Lower lobe of right lung (tissue), 2 donors: ENCODE results near the gene ANKS4B. TPM values are rescaled to one million over a fixed set of nuclear protein-coding genes. Genes with fewer than 3 reads are reported as not detected.

Experiments used
- ATAC-seq, 2 donors: fragments of 200-7000 bp; cut with Tn5 transposase; one replicate each; pipeline ENCODE4 v1.9.1; 2020 to 2022; ENCODE audit warnings: mild to moderate bottlenecking in 2 of 2, moderate library complexity in 2 of 2
- DNase-seq: peaks from one replicate; pipeline ENCODE4 v3.0.0-alpha.2; 2020
- H3K27ac ChIP-seq: fragments of 200-600 bp; one replicate; pipeline ENCODE4 v1.8.0; 2022
- H3K27me3 ChIP-seq: fragments of 200-600 bp; one replicate; pipeline ENCODE4 v1.8.0; 2022; ENCODE audit warnings: low read depth
- H3K36me3 ChIP-seq: fragments of 200-600 bp; one replicate; pipeline ENCODE4 v1.8.0; 2022; ENCODE audit warnings: mild to moderate bottlenecking
- H3K4me1 ChIP-seq: fragments of 200-600 bp; one replicate; pipeline ENCODE4 v1.8.0; 2022
- H3K4me3 ChIP-seq: fragments of 200-600 bp; one replicate; pipeline ENCODE4 v1.8.0; 2022; ENCODE audit warnings: mild to moderate bottlenecking
- H3K9me3 ChIP-seq: fragments of 200-600 bp; one replicate; pipeline ENCODE4 v1.8.0; 2022
- intact Hi-C: fragments of 100-400 bp; cut with DNase I; formaldehyde crosslinking; loops from one replicate; pipeline ENCODE4 v1.11.0; 2022
- total RNA-seq: library from RNA; stranded (reverse); fragmentation: NEBNext Ultra II Directional; extraction: Animal tissue kit (Norgen Biotek cat#: 25700); gene quantifications from one replicate; pipeline ENCODE4 v1.2.1, GENCODE V29; 2021
- TF ChIP-seq, protein P1 (sequence below): fragments of 200-600 bp; IDR thresholded peaks from one replicate; pipeline ENCODE4 v1.8.0; 2022; ENCODE audit warnings: antibody characterized with exemption, mild to moderate bottlenecking
- donor health status: DM: no; HTN: yes; CAD: no; lungs with severe emphysema.

ANKS4B gene
- total RNA-seq, 1 donor from 2014 or later, result not detected

DNA sequence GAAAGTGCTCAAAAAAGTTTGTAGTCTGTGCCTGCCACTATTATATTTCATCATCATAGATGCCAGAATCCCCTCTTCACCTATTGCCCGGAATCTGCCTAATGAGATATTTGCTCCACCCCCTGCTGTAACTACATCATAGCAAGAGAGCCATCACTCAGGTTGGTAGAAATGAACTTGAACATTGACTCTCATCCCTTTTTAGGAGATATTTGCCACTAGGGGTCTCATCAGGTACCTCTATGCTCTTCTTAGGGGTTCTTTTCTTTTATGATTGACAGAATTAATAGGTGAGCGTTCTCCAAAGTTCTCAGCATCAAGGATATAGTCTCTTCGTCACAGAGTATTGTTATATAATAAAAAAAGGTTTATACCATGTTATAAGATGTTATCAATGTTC lies 20.0 kb downstream of the ANKS4B start:
- intact Hi-C loops, result no loop called here
- peaks cover 6% of the 10 kb centered on the region for H3K27me3 ChIP-seq
- no peaks in the 10 kb centered on the region for H3K36me3 ChIP-seq
- DNase-seq (no peak), ATAC-seq (no peak)
- no peaks in the 10 kb centered on the region for H3K9me3 ChIP-seq
- TF ChIP-seq, protein P1, sequence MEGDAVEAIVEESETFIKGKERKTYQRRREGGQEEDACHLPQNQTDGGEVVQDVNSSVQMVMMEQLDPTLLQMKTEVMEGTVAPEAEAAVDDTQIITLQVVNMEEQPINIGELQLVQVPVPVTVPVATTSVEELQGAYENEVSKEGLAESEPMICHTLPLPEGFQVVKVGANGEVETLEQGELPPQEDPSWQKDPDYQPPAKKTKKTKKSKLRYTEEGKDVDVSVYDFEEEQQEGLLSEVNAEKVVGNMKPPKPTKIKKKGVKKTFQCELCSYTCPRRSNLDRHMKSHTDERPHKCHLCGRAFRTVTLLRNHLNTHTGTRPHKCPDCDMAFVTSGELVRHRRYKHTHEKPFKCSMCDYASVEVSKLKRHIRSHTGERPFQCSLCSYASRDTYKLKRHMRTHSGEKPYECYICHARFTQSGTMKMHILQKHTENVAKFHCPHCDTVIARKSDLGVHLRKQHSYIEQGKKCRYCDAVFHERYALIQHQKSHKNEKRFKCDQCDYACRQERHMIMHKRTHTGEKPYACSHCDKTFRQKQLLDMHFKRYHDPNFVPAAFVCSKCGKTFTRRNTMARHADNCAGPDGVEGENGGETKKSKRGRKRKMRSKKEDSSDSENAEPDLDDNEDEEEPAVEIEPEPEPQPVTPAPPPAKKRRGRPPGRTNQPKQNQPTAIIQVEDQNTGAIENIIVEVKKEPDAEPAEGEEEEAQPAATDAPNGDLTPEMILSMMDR, result no peak
- no peak overlapping the region for H3K27ac ChIP-seq
- no peaks in the 10 kb centered on the region for H3K4me1 ChIP-seq
- H3K4me3 ChIP-seq, result no peak overlapping the region

DNA sequence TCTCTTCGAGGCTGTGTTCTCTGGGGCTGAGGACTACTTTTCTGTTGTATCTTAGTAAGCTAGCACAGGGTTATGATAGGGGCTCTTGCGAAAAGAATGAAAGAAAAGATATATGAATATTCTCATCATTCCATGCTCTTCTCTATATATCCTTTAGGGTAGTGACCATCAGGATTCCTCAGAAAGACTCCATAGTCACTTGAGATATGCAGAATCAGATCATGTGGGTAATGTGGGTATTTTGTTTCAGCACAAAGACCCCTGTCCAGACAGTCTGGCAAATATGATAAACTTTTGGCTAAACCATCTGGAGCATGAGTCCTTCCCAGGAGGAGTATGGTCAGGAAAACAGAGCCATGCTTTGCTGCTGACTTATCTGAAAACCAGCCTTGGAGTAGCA lies 23.1 kb downstream of the ANKS4B start:
- TF ChIP-seq, protein P1, result no peak
- ATAC-seq, result no peak

DNA sequence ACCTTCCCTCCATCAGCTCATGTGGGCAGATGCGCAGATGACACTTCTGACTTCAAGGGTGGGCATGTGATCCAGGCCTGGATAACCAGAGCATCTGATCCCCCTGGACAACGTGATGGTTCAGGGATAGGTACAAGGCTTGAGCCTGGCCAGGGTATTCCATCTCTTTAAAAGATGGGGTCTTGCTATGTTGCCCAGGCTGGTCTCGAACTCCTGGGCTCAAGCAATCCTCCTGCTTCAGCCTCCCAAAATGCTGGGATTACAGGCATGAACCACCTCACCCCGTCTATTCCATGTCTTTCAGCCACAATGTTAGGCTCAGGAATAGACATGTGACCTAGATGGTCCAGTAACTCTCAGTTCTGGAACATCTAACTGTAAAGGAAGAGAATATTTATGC lies 23.8 kb downstream of the ANKS4B start:
- intact Hi-C loops, result no loop called here
- Histone ChIP-seq H3K4me3 (no peak overlapping the region), H3K36me3 (no peaks in the 10 kb centered on the region), H3K4me1 (no peaks in the 10 kb centered on the region), H3K27ac (no peak overlapping the region), H3K9me3 (no peaks in the 10 kb centered on the region), H3K27me3 (no peaks in the 10 kb centered on the region)
- DNase-seq (no peak), ATAC-seq (no peak)
- TF ChIP-seq, protein P1, result no peak

More for the DNA sequence above, 23.1 kb downstream of the ANKS4B start:
- intact Hi-C loops, result no loop called here
- Histone ChIP-seq H3K4me3 (no peak overlapping the region), H3K4me1 (no peaks in the 10 kb centered on the region), H3K36me3 (no peaks in the 10 kb centered on the region), H3K27me3 (no peaks in the 10 kb centered on the region), H3K27ac (no peak overlapping the region), H3K9me3 (no peaks in the 10 kb centered on the region)
- DNase-seq, result no peak

DNA sequence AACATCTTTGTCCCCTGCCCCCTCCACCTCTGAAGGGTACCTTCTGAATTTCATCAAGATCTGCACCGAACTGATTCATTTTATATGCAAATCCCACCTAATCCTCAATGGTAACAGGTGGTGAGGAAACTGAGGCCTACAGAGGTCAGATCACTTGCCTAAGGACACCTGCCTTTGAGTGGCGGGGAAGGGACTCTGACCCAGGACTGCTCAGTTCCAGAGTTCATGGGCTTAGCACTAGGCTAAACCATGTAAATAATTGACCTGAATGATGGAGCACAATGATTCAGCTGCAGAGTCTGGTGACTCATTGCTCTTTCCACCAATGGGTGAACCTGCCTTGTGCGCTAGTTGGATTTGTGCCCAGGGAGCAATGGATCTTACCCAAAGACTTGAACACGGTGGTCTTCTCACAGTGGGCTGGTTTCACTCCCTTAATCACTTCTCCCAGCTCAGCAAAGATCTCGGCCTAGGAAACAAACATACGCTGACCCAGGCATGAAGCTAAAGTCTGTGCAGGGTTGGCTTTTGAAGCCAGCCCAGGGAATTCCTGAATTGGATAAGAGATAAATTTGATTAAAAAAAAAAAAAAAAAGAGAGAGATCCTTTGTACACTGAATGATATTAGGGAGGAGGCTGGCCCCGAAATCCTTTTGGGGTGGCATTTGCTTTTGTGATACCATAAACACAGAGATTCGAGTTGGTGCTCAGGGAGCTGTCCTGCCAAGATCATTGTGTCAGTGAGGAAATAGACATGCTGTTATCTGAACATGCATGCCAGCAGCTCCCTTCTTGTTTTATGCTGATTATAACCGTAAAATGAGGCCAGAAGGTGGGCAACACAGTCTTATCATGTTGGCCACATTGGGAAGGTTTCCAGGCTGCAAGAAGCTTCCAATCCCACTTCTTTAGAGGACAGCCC lies 27.6 kb downstream of the ANKS4B start:
- no peak for ATAC-seq
- no peaks in the 10 kb centered on the region for H3K9me3 ChIP-seq
- H3K27ac ChIP-seq, result no peak overlapping the region
- no peaks in the 10 kb centered on the region for H3K27me3 ChIP-seq
- H3K4me3 ChIP-seq, result no peak overlapping the region
- H3K4me1 ChIP-seq, result no peaks in the 10 kb centered on the region
- intact Hi-C loops, result no loop called here
- H3K36me3 ChIP-seq, result no peaks in the 10 kb centered on the region
- DNase-seq, result no peak
- TF ChIP-seq, protein P1, result no peak

DNA sequence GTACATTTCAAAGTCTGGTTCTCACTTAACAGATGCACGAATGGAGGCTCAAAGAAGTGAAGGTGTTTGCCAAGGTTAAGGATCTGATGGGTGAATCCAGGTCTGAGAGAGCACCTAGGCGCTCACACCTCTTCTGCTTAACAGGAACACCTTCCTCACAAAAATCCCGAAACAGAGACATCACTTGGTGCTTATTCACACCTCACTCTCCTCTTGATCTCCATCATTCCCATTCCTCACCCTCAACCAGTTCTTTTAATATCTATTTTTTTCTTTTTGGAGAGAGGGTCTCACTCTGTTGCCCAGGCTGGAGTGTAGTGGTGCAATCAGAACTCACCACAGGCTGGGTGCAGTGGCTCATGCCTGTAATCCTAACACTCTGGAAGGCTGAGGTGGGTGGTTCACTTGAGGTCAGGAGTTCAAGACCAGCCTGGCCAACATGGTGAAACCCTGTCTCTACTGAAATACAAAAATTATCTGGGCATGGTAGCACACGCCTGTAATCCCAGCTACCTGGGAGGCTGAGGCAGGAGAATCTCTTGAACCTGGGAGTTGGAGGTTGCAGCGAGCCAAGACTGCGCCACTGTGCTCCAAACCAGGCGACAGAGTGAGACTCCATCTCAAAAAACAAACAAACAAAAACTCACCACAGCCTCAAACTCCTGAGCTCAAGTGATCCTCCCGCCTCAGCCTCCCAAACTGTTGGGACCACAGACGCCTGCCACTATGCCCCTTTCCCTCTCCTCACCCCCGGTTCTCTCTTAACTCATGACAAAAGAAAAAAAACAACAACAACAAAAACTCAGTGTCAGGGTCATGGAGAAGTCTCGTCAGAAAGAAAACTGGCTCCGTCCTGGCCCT lies 29.5 kb downstream of the ANKS4B start:
- intact Hi-C loops, result no loop called here
- TF ChIP-seq, protein P1, result no peak
- Histone ChIP-seq H3K27me3 (no peaks in the 10 kb centered on the region), H3K4me3 (no peak overlapping the region), H3K36me3 (no peaks in the 10 kb centered on the region), H3K27ac (no peak overlapping the region), H3K4me1 (no peaks in the 10 kb centered on the region), H3K9me3 (no peaks in the 10 kb centered on the region)
- ATAC-seq, result no peak
- no peak for DNase-seq
